Uterus (tissue), 2 donors: ENCODE data around the gene SMAP1.

Experiments
- POLR2A ChIP-seq, 2 donors: fragments of 450-650 bp; IDR thresholded peaks; one replicate each; pipeline ENCODE4 v1.6.1; 2016; ENCODE audit warnings: antibody characterized with exemption in 2 of 2, mild to moderate bottlenecking in 1 of 2, moderate library complexity in 1 of 2
- TF ChIP-seq, protein P1 (sequence below), 4 experiments: fragments of 200-600 bp in 2 of 4; fragments of 450-650 bp in 2 of 4; sonication (generic) in 2 of 4; IDR thresholded peaks; one replicate each; pipeline ENCODE4 v1.5.1; 2016 to 2019; ENCODE audit warnings: antibody characterized with exemption in 4 of 4, mild to moderate bottlenecking in 2 of 4, moderate library complexity in 1 of 4

- no peak for TF ChIP-seq POLR2A (IDR thresholded peaks at IDR 0.05)
- TF ChIP-seq, protein P1, sequence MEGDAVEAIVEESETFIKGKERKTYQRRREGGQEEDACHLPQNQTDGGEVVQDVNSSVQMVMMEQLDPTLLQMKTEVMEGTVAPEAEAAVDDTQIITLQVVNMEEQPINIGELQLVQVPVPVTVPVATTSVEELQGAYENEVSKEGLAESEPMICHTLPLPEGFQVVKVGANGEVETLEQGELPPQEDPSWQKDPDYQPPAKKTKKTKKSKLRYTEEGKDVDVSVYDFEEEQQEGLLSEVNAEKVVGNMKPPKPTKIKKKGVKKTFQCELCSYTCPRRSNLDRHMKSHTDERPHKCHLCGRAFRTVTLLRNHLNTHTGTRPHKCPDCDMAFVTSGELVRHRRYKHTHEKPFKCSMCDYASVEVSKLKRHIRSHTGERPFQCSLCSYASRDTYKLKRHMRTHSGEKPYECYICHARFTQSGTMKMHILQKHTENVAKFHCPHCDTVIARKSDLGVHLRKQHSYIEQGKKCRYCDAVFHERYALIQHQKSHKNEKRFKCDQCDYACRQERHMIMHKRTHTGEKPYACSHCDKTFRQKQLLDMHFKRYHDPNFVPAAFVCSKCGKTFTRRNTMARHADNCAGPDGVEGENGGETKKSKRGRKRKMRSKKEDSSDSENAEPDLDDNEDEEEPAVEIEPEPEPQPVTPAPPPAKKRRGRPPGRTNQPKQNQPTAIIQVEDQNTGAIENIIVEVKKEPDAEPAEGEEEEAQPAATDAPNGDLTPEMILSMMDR (IDR thresholded peaks at IDR 0.05), result no peak
Observed at GRCh38 chr6:70886661-70887060, 219.0 kb downstream of the SMAP1 start.
